Gastrocnemius medialis (tissue), 4 donors: ENCODE measurements around the gene MTA1. TPM values are rescaled to one million over a fixed set of nuclear protein-coding genes. Genes with fewer than 3 reads are reported as not detected.
A peak's percentile ranks its signal among the peaks of the same experiment; 100 is the strongest.

ENCODE experiments used
- ATAC-seq, 2 donors: fragments of 150-250 bp; one replicate each; pipeline ENCODE4 v1.9.1; 2016
- DNase-seq, 2 donors: peaks; one replicate each; pipeline ENCODE4 v3.0.0-alpha.2; 2019
- H3K27ac ChIP-seq, 4 donors: fragments of 200-600 bp; sonication (generic); 1 replicate in 1 of 4; 2 replicates in 3 of 4; pipeline ENCODE4 v1.5.1; 2016 to 2018; ENCODE audit warnings: mild to moderate bottlenecking in 2 of 4, moderate library complexity in 1 of 4
- H3K27me3 ChIP-seq, 3 donors: fragments of 200-600 bp; sonication (generic) in 2 of 3; 1 replicate in 1 of 3; 2 replicates in 2 of 3; pipeline versions ENCODE4 v1.5.1 to v1.6.0; 2016 to 2019; ENCODE audit warnings: mild to moderate bottlenecking in 1 of 3, moderate library complexity in 1 of 3
- H3K36me3 ChIP-seq, 2 donors: fragments of 200-600 bp; sonication (generic) in 1 of 2; one replicate each; pipeline ENCODE4 v1.5.1; 2017 to 2018
- H3K4me1 ChIP-seq, 2 donors: fragments of 200-600 bp; sonication (generic) in 1 of 2; one replicate each; pipeline ENCODE4 v1.5.1; 2016 to 2017; ENCODE audit warnings: mild to moderate bottlenecking in 2 of 2
- H3K4me3 ChIP-seq, 4 donors: fragments of 200-600 bp; sonication (generic) in 3 of 4; 1 replicate in 1 of 4; 2 replicates in 3 of 4; pipeline ENCODE4 v1.5.1; 2016 to 2019; ENCODE audit warnings: mild to moderate bottlenecking in 2 of 4
- H3K9me3 ChIP-seq, 3 donors: fragments of 200-600 bp; sonication (generic) in 2 of 3; 1 replicate in 1 of 3; 2 replicates in 2 of 3; pipeline ENCODE4 v1.5.1; 2016 to 2019
- POLR2A ChIP-seq, 2 donors: fragments of 450-650 bp; IDR thresholded peaks; one replicate each; pipeline ENCODE4 v1.6.1; 2017; ENCODE audit warnings: antibody characterized with exemption in 2 of 2, mild to moderate bottlenecking in 2 of 2, moderate library complexity in 2 of 2
- in situ Hi-C, 4 donors: fragments of 200-750 bp; cut with MboI; loops; one replicate each; pipeline versions ENCODE4 v1.15.0 to v1.8.0; 2017; ENCODE audit warnings: low sequenced_read_pairs in 4 of 4
- intact Hi-C: fragments of 100-400 bp; cut with DNase I; formaldehyde crosslinking; loops from one replicate; pipeline ENCODE4 v1.15.1; 2023; ENCODE audit warnings: low total_unique reads
- total RNA-seq, 4 donors: library from RNA; depleted of rRNA; stranded (reverse); fragments of >200 nt; gene quantifications; one replicate each; pipeline versions ENCODE4 v1.1.0 to v1.2.3, GENCODE V29; 2016
- TF ChIP-seq, protein P1 (sequence below), 5 experiments: fragments of 450-650 bp in 3 of 5; fragments of 200-600 bp in 2 of 5; sonication (generic) in 2 of 5; IDR thresholded peaks in 4 of 5; conservative IDR thresholded peaks in 1 of 5; 1 replicate in 4 of 5; 2 replicates in 1 of 5; pipeline ENCODE4 v1.5.1; 2016 to 2019; ENCODE audit warnings: antibody characterized with exemption in 5 of 5, mild to moderate bottlenecking in 3 of 5, moderate library complexity in 3 of 5

Gene MTA1
- total RNA-seq, result 10 to 100 TPM; 18.2 to 30.8 (median 28.2) TPM

DNA sequence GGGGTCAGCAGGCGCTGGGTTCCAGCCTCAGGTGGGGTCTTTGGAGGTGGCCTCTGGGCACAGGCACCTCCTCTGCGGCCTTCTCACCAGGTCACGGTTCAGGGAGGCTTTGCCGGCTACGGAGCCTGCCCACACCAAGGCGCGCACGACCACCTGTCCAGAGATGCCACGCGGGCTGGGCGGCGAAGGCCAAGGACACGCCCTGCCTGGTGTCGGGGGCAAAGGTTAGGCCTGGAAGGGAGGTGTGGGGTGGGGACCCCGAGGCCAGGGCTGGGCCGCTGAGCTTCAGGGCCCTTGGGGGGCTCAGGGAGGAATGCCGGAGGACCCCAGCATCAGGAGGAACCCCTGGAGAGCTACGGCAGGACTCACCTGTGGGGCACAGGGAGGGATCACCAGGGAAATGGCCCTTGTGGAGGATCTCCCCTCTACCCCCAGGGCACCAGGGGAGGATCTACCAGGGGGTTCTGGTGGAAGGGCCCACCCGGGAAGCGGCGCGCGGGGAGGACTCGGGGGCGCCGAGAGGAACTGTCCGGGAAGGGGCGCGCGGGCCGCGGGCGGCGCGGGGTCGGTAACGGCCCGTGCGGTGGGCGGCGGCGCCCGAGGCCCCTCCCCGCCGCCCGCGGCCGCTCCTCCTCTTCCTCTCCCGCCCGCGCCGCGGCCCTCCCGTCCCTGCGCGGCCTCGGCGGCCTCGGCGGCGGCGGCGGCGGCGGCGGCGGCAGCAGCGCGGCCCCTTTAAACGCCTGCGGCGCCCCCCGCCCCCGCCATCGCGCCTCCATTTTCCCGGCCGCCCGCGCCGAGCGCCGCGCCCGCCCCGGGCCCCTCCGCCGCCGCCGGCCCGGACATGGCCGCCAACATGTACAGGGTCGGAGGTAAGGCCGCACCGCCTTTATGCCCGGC lies at the start of gene MTA1:
Gene MTA1 (plus strand): TSS at position 633 of the 897 bp plus-strand sequence. CDS start 209 bp downstream, at position 842.
- Histone ChIP-seq H3K27ac (peak within 1 kb of the TSS; percentile 81 to 88 (median 82)), H3K36me3 (no peaks in the 10 kb centered on the region), H3K27me3 (no peaks in the 10 kb centered on the region), H3K4me3 (peak within 1 kb of the TSS; percentile 71 to 95 (median 78)), H3K9me3 (no peaks in the 10 kb centered on the region), H3K4me1 (peaks cover 28 to 36% of the 10 kb centered on the region in 2 donors)
- ATAC-seq (peak; percentile 57 to 63), DNase-seq (no peak)
- TF ChIP-seq POLR2A (IDR thresholded peaks at IDR 0.05), result peak in 1 of 2 donors; percentile 43
- TF ChIP-seq, protein P1, sequence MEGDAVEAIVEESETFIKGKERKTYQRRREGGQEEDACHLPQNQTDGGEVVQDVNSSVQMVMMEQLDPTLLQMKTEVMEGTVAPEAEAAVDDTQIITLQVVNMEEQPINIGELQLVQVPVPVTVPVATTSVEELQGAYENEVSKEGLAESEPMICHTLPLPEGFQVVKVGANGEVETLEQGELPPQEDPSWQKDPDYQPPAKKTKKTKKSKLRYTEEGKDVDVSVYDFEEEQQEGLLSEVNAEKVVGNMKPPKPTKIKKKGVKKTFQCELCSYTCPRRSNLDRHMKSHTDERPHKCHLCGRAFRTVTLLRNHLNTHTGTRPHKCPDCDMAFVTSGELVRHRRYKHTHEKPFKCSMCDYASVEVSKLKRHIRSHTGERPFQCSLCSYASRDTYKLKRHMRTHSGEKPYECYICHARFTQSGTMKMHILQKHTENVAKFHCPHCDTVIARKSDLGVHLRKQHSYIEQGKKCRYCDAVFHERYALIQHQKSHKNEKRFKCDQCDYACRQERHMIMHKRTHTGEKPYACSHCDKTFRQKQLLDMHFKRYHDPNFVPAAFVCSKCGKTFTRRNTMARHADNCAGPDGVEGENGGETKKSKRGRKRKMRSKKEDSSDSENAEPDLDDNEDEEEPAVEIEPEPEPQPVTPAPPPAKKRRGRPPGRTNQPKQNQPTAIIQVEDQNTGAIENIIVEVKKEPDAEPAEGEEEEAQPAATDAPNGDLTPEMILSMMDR (IDR thresholded peaks at IDR 0.05 in 4 of 5, conservative IDR thresholded peaks at IDR 0.05 in 1 of 5), result no peak
- in situ Hi-C loops (no loop called here), intact Hi-C loops (loop anchor here (10.0 kb wide), 1 partner anchor 115 kb away; the partner anchor contains the start of gene BRF1)

DNA sequence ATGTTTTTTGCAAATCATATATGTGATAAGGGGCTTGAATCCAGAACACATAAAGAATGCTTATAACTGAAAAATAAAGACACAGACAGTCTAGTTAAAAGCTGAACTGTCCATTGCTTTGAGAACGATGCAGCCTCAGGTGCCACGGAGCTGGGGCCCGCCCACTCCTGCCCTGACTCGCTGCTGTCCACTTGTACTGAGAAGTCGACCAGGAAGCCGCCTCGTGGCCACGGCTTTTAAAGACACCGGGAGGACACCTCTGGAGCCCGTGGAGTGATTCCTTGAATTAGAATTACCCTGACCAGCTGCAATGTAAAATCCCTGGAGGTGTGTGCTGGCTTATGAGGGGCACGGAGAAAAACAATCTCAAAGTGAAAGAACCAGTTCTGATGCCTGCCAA lies 45.2 kb upstream of the MTA1 start:
- intact Hi-C loops (no loop called here), in situ Hi-C loops (loop anchor here in 3 of 4 donors (5.0 to 25.0 kb wide), 3 partner anchors 113 to 287 kb away; partner anchors contain the start of genes CRIP1 (in 1 of the 3) and TEDC1 (in 1 of the 3))
- TF ChIP-seq, protein P1 (IDR thresholded peaks at IDR 0.05 in 4 of 5, conservative IDR thresholded peaks at IDR 0.05 in 1 of 5), result no peak
- no peak for TF ChIP-seq POLR2A (IDR thresholded peaks at IDR 0.05)

DNA sequence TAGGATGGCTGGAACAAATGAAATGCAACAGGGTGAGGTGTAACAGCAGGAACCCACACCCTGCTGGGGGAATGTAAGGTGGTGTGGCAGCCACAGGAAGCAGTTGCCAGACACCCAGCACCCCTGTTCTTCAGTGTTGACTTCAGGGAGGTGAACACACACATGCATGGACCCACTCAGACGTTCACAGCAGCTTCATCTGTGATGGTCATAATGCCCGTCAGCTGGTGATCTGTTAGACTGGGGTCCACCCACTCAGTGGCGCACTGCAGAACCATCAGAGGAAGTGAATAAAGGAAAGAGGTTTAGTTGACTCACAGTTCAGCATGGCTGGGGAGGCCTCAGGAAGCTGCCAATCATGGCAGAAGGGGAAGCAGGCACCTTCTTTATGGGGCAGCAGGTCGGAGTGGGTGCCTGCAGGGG lies 44.0 kb upstream of the MTA1 start:
- TF ChIP-seq, protein P1 (IDR thresholded peaks at IDR 0.05 in 4 of 5, conservative IDR thresholded peaks at IDR 0.05 in 1 of 5), result no peak
- TF ChIP-seq POLR2A (IDR thresholded peaks at IDR 0.05), result no peak
- Histone ChIP-seq H3K36me3 (peaks cover 0 to 7% of the 10 kb centered on the region in 2 donors), H3K4me1 (no peaks in the 10 kb centered on the region), H3K27me3 (no peaks in the 10 kb centered on the region), H3K4me3 (no peak overlapping the region), H3K27ac (no peak overlapping the region), H3K9me3 (no peaks in the 10 kb centered on the region)
- intact Hi-C loops, result no loop called here
- in situ Hi-C loops, result no loop called here
- DNase-seq (no peak), ATAC-seq (no peak)

More for the DNA sequence above, 45.2 kb upstream of the MTA1 start:
- no peaks in the 10 kb centered on the region for H3K4me1 ChIP-seq
- DNase-seq (no peak), ATAC-seq (no peak)
- no peaks in the 10 kb centered on the region for H3K9me3 ChIP-seq
- H3K4me3 ChIP-seq, result no peak overlapping the region
- peaks cover 0 to 6% of the 10 kb centered on the region in 2 donors for H3K36me3 ChIP-seq
- H3K27ac ChIP-seq, result no peak overlapping the region
- H3K27me3 ChIP-seq, result no peaks in the 10 kb centered on the region

DNA sequence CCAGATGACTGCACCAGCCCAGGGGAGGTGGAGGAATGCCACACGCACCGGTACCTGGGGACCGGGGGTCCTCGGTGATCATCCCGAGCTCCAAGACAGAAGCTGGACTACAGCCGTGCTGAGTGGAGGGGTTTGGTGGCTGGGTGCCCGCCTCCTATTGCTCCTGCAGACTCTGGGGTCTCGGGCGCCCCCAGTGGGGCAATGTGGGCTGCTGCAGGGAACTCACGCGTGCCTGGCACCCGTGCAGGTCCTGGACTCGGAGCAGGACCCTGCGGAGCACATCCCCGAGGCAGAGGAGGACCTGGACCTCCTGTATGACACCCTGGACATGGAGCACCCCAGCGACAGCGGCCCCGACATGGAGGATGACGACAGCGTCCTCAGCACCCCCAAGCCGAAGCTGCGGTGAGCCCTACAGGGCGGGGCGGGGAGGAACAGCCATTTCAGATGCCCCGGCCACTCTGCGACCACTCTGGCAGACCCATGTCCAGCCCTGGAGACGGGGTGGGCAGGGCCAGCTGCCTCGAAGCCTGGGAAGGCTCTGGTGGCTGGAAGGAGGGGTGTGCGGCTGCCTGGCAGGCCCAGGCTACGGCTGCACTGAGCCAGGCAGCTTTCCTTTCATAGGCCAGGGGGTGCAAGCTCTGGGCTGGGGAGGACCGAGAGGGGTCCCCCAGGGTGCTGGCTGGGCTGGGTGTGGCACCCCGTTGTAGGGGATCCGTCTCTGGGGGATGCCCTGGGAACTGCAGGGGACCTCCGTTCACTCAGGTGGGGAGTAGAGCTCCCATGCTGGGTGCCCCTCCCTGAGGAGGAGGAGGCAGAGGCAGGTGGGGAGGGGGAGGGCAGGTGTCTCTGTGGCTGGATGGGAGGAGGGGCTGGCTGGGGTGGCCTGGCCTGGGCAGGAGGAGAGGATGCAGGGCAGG lies 42.8 kb upstream of the MTA1 start:
- Histone ChIP-seq H3K9me3 (no peaks in the 10 kb centered on the region), H3K27me3 (no peaks in the 10 kb centered on the region), H3K4me1 (no peaks in the 10 kb centered on the region), H3K4me3 (no peak overlapping the region), H3K36me3 (peaks cover 0 to 9% of the 10 kb centered on the region in 2 donors), H3K27ac (no peak overlapping the region)
- in situ Hi-C loops (no loop called here), intact Hi-C loops (no loop called here)
- DNase-seq (no peak), ATAC-seq (no peak)
- TF ChIP-seq, protein P1 (IDR thresholded peaks at IDR 0.05 in 4 of 5, conservative IDR thresholded peaks at IDR 0.05 in 1 of 5), result no peak
